ENCODE results near the gene SLC7A6OS. TPM values are rescaled to one million over a fixed set of nuclear protein-coding genes. Genes with fewer than 3 reads are reported as not detected.
A peak's percentile ranks its signal among the peaks of the same experiment; 100 is the strongest.

SLC7A6OS gene
- total and polyA plus RNA-seq, 10 of the 15 experiments (the other 5 are each of a cell fraction or from before 2014, with no cell fraction given) = 2.9 to 27.4 (median 16.9) TPM

DNA sequence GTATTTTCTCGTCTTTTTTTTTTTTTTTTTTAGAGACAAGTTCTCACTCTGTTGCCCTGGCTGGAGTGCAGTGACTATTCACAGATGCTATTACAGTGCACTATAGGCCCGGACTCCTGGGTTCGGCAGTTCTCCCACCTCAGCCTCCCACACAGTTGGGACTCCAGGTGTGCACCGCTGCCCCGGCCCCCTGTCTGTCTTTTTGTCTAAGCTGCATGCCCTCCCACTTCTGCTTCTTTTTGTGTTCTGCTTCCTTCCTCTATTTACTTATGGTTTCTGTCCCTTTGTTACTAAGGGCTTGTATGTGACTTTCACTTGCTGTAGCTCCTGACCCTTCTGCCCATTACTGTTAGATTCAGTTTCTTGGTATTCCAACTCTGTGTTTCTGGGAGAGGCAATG, 25.9 kb downstream of the SLC7A6OS start:
- RAD21 ChIA-PET (ENCODE audit: unreplicated experiment) = interaction anchor here (0.8 to 4.8 kb wide), 14 partner anchors 9 to 200 kb away, joined by 3 to 97 read pairs (median 6); partner anchors contain the start of genes NFATC3, PRMT7, SLC7A6 and SLC7A6OS
- peaks cover 78% of the 10 kb centered on the region for H3K4me1 ChIP-seq (ENCODE audit: control insufficient read depth, insufficient read depth, low read length)
- H3K9ac ChIP-seq (ENCODE audit: control insufficient read depth, insufficient read depth, low read length) = peak overlapping the region; percentile 7
- in situ Hi-C loops (cut with MboI) = no loop called here
- H3K79me2 ChIP-seq (ENCODE audit: control insufficient read depth, insufficient read depth, low read length) = peaks cover 55% of the 10 kb centered on the region
- POLR2A ChIA-PET = interaction anchor here (0.5 to 11.1 kb wide), 15 partner anchors 12 to 465 kb away, joined by 3 to 177 read pairs (median 4); partner anchors contain the start of genes NFATC3, PLA2G15, PRMT7 and SLC7A6
- peak overlapping the region; percentile 77 for H3K4me2 ChIP-seq (ENCODE audit: control insufficient read depth, insufficient read depth)
- no peaks in the 10 kb centered on the region for H3K9me3 ChIP-seq (replicated peaks; ENCODE audit: control insufficient read depth, insufficient read depth, low read length)
- SMC1A ChIA-PET (ENCODE audit: uncharacterized antibody, unreplicated experiment) = interaction anchor here (1.2 to 16.5 kb wide), 8 partner anchors 15 to 83 kb away, joined by 3 to 253 read pairs (median 10); partner anchors contain the start of genes PRMT7, SLC7A6 and SLC7A6OS
- WGBS (ENCODE audit: insufficient coverage, insufficient replicate concordance, low lambda C conversion rate, missing lambda C conversion rate) = 1% methylated on average over 4 of the region's 5 CpGs
- peak overlapping the region; percentile 91 for H3K27ac ChIP-seq (ENCODE audit: control insufficient read depth, insufficient read depth)
- no peaks in the 10 kb centered on the region for H4K20me1 ChIP-seq (ENCODE audit: control insufficient read depth, insufficient read depth)
- peak overlapping the region; percentile 23; the same call in 1 of the 2 replicates for H3K4me3 ChIP-seq
- ATAC-seq = peak; percentile 75
- BruUV-seq (replicated peaks) = no TSS peak
- no peak overlapping the region; the same call in 1 of the 2 replicates for H2AFZ ChIP-seq (ENCODE audit: control insufficient read depth, low read depth, low read length)
- no peak for FAIRE-seq
- DNase-seq (ENCODE audit: low read depth, low spot score) = peak; percentile 66
- CTCF ChIA-PET = interaction anchor here (0.6 to 5.2 kb wide), 11 partner anchors 9 to 100 kb away, joined by 3 to 126 read pairs (median 5); partner anchors contain the start of genes PRMT7, SLC7A6 and SLC7A6OS
- intact Hi-C loops (cut with micrococcal nuclease; ENCODE audit: unreplicated experiment) = no loop called here
- H3K27me3 ChIP-seq (replicated peaks in 1 of 2; ENCODE audit: control insufficient read depth in 2 of 2, insufficient read depth in 2 of 2, low read length in 1 of 2) = no peaks in the 10 kb centered on the region
- H3K36me3 ChIP-seq (ENCODE audit: control insufficient read depth in 2 of 2, insufficient read depth in 2 of 2, low read length in 1 of 2) = peaks cover 13% of the 10 kb centered on the region in 2 experiments
- TF ChIP-seq TCF12 (IDR thresholded peaks at IDR 0.05; ENCODE audit: low read depth, low read length) (peak; percentile 88), CBFB (IDR thresholded peaks at IDR 0.05; ENCODE audit: low read depth) (no peak; the same call in 1 of the 2 replicates), DPF2 (IDR thresholded peaks at IDR 0.05) (peak; percentile 43; the same call in 1 of the 2 replicates), NR2C2 (IDR thresholded peaks at IDR 0.05; ENCODE audit: borderline replicate concordance, control insufficient read depth, insufficient read length, low read depth) (no peak), RUNX3 (IDR thresholded peaks at IDR 0.05; ENCODE audit: low read length) (peak; percentile 62)
- TF ChIP-seq, protein P1, sequence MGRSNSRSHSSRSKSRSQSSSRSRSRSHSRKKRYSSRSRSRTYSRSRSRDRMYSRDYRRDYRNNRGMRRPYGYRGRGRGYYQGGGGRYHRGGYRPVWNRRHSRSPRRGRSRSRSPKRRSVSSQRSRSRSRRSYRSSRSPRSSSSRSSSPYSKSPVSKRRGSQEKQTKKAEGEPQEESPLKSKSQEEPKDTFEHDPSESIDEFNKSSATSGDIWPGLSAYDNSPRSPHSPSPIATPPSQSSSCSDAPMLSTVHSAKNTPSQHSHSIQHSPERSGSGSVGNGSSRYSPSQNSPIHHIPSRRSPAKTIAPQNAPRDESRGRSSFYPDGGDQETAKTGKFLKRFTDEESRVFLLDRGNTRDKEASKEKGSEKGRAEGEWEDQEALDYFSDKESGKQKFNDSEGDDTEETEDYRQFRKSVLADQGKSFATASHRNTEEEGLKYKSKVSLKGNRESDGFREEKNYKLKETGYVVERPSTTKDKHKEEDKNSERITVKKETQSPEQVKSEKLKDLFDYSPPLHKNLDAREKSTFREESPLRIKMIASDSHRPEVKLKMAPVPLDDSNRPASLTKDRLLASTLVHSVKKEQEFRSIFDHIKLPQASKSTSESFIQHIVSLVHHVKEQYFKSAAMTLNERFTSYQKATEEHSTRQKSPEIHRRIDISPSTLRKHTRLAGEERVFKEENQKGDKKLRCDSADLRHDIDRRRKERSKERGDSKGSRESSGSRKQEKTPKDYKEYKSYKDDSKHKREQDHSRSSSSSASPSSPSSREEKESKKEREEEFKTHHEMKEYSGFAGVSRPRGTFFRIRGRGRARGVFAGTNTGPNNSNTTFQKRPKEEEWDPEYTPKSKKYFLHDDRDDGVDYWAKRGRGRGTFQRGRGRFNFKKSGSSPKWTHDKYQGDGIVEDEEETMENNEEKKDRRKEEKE (IDR thresholded peaks at IDR 0.05) = no peak
- TF ChIP-seq, protein P2, sequence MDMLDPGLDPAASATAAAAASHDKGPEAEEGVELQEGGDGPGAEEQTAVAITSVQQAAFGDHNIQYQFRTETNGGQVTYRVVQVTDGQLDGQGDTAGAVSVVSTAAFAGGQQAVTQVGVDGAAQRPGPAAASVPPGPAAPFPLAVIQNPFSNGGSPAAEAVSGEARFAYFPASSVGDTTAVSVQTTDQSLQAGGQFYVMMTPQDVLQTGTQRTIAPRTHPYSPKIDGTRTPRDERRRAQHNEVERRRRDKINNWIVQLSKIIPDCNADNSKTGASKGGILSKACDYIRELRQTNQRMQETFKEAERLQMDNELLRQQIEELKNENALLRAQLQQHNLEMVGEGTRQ (IDR thresholded peaks at IDR 0.05; ENCODE audit: borderline replicate concordance, low read depth, low read length) = no peak
- TF ChIP-seq, protein P3, sequence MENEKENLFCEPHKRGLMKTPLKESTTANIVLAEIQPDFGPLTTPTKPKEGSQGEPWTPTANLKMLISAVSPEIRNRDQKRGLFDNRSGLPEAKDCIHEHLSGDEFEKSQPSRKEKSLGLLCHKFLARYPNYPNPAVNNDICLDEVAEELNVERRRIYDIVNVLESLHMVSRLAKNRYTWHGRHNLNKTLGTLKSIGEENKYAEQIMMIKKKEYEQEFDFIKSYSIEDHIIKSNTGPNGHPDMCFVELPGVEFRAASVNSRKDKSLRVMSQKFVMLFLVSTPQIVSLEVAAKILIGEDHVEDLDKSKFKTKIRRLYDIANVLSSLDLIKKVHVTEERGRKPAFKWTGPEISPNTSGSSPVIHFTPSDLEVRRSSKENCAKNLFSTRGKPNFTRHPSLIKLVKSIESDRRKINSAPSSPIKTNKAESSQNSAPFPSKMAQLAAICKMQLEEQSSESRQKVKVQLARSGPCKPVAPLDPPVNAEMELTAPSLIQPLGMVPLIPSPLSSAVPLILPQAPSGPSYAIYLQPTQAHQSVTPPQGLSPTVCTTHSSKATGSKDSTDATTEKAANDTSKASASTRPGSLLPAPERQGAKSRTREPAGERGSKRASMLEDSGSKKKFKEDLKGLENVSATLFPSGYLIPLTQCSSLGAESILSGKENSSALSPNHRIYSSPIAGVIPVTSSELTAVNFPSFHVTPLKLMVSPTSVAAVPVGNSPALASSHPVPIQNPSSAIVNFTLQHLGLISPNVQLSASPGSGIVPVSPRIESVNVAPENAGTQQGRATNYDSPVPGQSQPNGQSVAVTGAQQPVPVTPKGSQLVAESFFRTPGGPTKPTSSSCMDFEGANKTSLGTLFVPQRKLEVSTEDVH (IDR thresholded peaks at IDR 0.05; ENCODE audit: low read depth, partially characterized antibody) = no peak
- TF ChIP-seq, protein P4, sequence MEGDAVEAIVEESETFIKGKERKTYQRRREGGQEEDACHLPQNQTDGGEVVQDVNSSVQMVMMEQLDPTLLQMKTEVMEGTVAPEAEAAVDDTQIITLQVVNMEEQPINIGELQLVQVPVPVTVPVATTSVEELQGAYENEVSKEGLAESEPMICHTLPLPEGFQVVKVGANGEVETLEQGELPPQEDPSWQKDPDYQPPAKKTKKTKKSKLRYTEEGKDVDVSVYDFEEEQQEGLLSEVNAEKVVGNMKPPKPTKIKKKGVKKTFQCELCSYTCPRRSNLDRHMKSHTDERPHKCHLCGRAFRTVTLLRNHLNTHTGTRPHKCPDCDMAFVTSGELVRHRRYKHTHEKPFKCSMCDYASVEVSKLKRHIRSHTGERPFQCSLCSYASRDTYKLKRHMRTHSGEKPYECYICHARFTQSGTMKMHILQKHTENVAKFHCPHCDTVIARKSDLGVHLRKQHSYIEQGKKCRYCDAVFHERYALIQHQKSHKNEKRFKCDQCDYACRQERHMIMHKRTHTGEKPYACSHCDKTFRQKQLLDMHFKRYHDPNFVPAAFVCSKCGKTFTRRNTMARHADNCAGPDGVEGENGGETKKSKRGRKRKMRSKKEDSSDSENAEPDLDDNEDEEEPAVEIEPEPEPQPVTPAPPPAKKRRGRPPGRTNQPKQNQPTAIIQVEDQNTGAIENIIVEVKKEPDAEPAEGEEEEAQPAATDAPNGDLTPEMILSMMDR (IDR thresholded peaks at IDR 0.05 in 2 of 3, conservative IDR thresholded peaks at IDR 0.05 in 1 of 3; ENCODE audit: control insufficient read depth in 2 of 3, extremely low read depth in 1 of 3, insufficient read depth in 1 of 3, low read depth in 3 of 3, low read length in 3 of 3) = no peak
- TF ChIP-seq, protein P5, sequence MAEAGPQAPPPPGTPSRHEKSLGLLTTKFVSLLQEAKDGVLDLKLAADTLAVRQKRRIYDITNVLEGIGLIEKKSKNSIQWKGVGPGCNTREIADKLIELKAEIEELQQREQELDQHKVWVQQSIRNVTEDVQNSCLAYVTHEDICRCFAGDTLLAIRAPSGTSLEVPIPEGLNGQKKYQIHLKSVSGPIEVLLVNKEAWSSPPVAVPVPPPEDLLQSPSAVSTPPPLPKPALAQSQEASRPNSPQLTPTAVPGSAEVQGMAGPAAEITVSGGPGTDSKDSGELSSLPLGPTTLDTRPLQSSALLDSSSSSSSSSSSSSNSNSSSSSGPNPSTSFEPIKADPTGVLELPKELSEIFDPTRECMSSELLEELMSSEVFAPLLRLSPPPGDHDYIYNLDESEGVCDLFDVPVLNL (IDR thresholded peaks at IDR 0.05; ENCODE audit: low read depth, low read length) = no peak
- TF ChIP-seq, protein P6, sequence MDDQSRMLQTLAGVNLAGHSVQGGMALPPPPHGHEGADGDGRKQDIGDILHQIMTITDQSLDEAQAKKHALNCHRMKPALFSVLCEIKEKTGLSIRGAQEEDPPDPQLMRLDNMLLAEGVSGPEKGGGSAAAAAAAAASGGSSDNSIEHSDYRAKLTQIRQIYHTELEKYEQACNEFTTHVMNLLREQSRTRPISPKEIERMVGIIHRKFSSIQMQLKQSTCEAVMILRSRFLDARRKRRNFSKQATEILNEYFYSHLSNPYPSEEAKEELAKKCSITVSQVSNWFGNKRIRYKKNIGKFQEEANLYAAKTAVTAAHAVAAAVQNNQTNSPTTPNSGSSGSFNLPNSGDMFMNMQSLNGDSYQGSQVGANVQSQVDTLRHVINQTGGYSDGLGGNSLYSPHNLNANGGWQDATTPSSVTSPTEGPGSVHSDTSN (IDR thresholded peaks at IDR 0.05; ENCODE audit: insufficient replicate concordance, low read depth, low read length) = peak; percentile 59
